Effector memory CD4-positive, alpha-beta T cell (primary cell): ENCODE measurements around the gene PLXNA2.

Experiments used
- DNase-seq, 3 donors: peaks; one replicate each; pipeline ENCODE4 v3.0.0-alpha.2; 2020
- H3K27ac ChIP-seq: 2 replicates; pipeline ENCODE4 v1.7.0; 2013; ENCODE audit warnings: mild to moderate bottlenecking, low read length, moderate library complexity; ENCODE audit not compliant: insufficient read depth, poor library complexity, severe bottlenecking
- H3K27me3 ChIP-seq: replicated peaks from 2 replicates; pipeline ENCODE4 v1.7.0; 2013; ENCODE audit warnings: mild to moderate bottlenecking, low read length; ENCODE audit not compliant: insufficient read depth, control insufficient read depth, poor library complexity, severe bottlenecking
- H3K36me3 ChIP-seq: 2 replicates; pipeline ENCODE4 v1.7.0; 2013; ENCODE audit warnings: mild to moderate bottlenecking, low read length, moderate library complexity; ENCODE audit not compliant: control insufficient read depth, insufficient read depth
- H3K4me1 ChIP-seq: 2 replicates; pipeline ENCODE4 v1.7.0; 2013; ENCODE audit warnings: low read length, mild to moderate bottlenecking; ENCODE audit not compliant: control insufficient read depth, insufficient read depth, poor library complexity, severe bottlenecking
- H3K4me3 ChIP-seq: 2 replicates; pipeline ENCODE4 v1.7.0; 2013; ENCODE audit warnings: low read length, low read depth, mild to moderate bottlenecking; ENCODE audit not compliant: insufficient read depth, poor library complexity, severe bottlenecking
- H3K9me3 ChIP-seq: 2 replicates; pipeline ENCODE4 v1.7.0; 2013; ENCODE audit warnings: mild to moderate bottlenecking, low read length, moderate library complexity; ENCODE audit not compliant: control insufficient read depth

Gene PLXNA2

GRCh38 chr1:208216806-208217205 lies 27.4 kb downstream of the PLXNA2 start:
- Histone ChIP-seq H3K36me3 (no peaks in the 10 kb centered on the region), H3K27ac (no peak overlapping the region), H3K27me3 (no peaks in the 10 kb centered on the region), H3K4me1 (no peaks in the 10 kb centered on the region), H3K9me3 (no peaks in the 10 kb centered on the region), H3K4me3 (no peak overlapping the region)
- no peak for DNase-seq

DNA sequence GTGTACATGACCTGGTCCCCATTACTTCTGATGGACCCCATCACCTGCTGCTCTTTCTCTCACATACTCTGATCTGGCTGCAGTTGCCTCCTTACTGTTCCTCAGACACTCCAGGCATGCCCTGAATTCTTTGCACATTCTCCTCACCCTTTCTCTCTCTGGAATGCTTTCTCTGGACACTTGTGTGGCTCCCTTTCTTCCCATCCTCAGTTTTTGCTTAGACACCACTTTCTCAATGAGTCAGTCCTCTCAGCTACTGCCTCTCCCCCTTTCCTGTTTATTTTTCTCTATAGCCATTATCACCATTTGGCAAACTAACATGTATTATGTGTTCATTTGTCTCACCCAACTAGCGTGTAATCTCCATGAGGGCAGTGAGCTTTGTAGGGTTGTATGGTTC lies 28.1 kb downstream of the PLXNA2 start:
- H3K4me1 ChIP-seq = no peaks in the 10 kb centered on the region

GRCh38 chr1:208215393-208215792 lies 28.8 kb downstream of the PLXNA2 start:
- H3K27me3 ChIP-seq = no peaks in the 10 kb centered on the region
- H3K27ac ChIP-seq = no peak overlapping the region
- H3K4me1 ChIP-seq = no peaks in the 10 kb centered on the region
- H3K36me3 ChIP-seq = no peaks in the 10 kb centered on the region
- DNase-seq = no peak
- no peaks in the 10 kb centered on the region for H3K9me3 ChIP-seq
- no peak overlapping the region for H3K4me3 ChIP-seq

More for the DNA sequence above, 28.1 kb downstream of the PLXNA2 start:
- H3K36me3 ChIP-seq = no peaks in the 10 kb centered on the region
- H3K27me3 ChIP-seq = no peaks in the 10 kb centered on the region
- DNase-seq = no peak
- H3K9me3 ChIP-seq = no peaks in the 10 kb centered on the region
- H3K27ac ChIP-seq = no peak overlapping the region
- no peak overlapping the region for H3K4me3 ChIP-seq

DNA sequence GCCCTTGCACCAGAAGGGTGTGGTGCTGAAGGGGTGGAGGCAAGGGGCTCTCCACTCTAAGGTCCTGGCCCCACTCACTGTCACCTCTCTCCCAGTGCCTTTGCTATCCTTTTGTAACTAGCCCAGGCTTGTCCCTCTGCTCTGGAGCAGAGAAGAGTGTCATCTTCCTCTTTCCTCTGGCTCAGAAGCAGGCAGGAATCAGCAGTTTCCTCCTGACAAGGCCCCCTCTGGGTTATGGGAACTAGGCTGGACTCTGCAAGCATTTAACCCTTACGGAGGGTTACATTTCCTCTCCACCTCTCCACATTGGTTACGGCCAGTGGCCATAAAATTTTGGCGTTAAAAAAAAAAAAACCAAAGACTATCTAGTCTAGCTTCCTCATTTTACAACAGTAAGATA lies 30.4 kb downstream of the PLXNA2 start:
- Histone ChIP-seq H3K36me3 (no peaks in the 10 kb centered on the region), H3K27ac (no peak overlapping the region), H3K9me3 (no peaks in the 10 kb centered on the region), H3K27me3 (no peaks in the 10 kb centered on the region), H3K4me3 (no peak overlapping the region), H3K4me1 (no peaks in the 10 kb centered on the region)
- DNase-seq = no peak

- Histone ChIP-seq H3K4me1 (no peaks in the 10 kb centered on the region), H3K4me3 (no peak overlapping the region), H3K27ac (no peak overlapping the region), H3K9me3 (no peaks in the 10 kb centered on the region), H3K36me3 (no peaks in the 10 kb centered on the region), H3K27me3 (no peaks in the 10 kb centered on the region)
- no peak for DNase-seq
These were observed 31.3 kb downstream of the PLXNA2 start for GRCh38 chr1:208212893-208213292.

GRCh38 chr1:208211921-208212843 lies 32.0 kb downstream of the PLXNA2 start:
- Histone ChIP-seq H3K4me1 (no peaks in the 10 kb centered on the region), H3K36me3 (no peaks in the 10 kb centered on the region), H3K9me3 (no peaks in the 10 kb centered on the region), H3K4me3 (no peak overlapping the region), H3K27ac (no peak overlapping the region), H3K27me3 (no peaks in the 10 kb centered on the region)
- DNase-seq = no peak

DNA sequence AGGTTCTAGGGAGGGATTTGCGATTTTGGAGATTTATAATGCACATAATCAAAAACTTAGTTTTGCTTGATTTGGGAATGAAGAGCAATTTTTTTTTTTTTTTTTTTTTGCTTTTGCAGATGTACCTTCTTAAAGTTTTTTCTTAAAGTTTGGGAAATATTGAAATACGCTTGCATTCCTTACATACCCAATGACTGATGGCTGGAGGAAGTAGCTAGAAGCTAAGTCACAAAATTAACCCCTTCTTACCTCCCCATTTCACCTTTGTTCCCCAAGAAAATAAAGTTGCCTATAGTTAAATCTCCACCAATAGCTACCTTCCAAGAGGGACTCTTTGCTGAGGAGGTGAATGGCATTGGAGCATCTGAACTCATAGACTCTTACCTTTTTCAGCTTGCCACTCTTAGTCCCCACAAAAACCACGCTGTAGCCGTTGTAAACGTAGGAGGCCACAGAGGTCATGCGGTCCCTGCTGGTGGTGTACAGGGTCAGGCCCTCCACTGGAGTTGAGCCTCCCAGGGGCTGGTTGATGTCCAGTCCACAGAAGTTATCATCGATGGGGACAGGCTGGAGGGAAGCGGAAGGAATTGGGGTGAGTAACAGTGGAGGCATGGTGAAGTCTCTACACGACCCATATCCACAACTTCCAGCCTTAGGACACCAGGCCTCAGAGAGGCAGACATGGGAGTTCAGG lies 34.1 kb downstream of the PLXNA2 start:
- Histone ChIP-seq H3K27ac (no peak overlapping the region), H3K9me3 (no peaks in the 10 kb centered on the region), H3K4me3 (no peak overlapping the region), H3K27me3 (no peaks in the 10 kb centered on the region), H3K4me1 (no peaks in the 10 kb centered on the region), H3K36me3 (no peaks in the 10 kb centered on the region)
- DNase-seq = no peak

GRCh38 chr1:208209286-208209685 lies 34.9 kb downstream of the PLXNA2 start:
- DNase-seq = no peak
- Histone ChIP-seq H3K9me3 (no peaks in the 10 kb centered on the region), H3K36me3 (no peaks in the 10 kb centered on the region), H3K27me3 (no peaks in the 10 kb centered on the region), H3K27ac (no peak overlapping the region), H3K4me1 (no peaks in the 10 kb centered on the region), H3K4me3 (no peak overlapping the region)

- H3K9me3 ChIP-seq = no peaks in the 10 kb centered on the region
- no peak overlapping the region for H3K4me3 ChIP-seq
- H3K27ac ChIP-seq = no peak overlapping the region
- H3K36me3 ChIP-seq = no peaks in the 10 kb centered on the region
- DNase-seq = no peak
- no peaks in the 10 kb centered on the region for H3K4me1 ChIP-seq
- H3K27me3 ChIP-seq = no peaks in the 10 kb centered on the region
These were observed 36.1 kb downstream of the PLXNA2 start for GRCh38 chr1:208208132-208208487.

- H3K27ac ChIP-seq = no peak overlapping the region
- H3K4me1 ChIP-seq = no peaks in the 10 kb centered on the region
- no peaks in the 10 kb centered on the region for H3K36me3 ChIP-seq
- no peaks in the 10 kb centered on the region for H3K9me3 ChIP-seq
- no peak overlapping the region for H3K4me3 ChIP-seq
- DNase-seq = no peak
- H3K27me3 ChIP-seq = no peaks in the 10 kb centered on the region
These were observed 36.6 kb downstream of the PLXNA2 start for GRCh38 chr1:208207388-208208131.
